Suppressor macrophage treated with lipopolysaccharide for 1 hour (primary cell): ENCODE results near the gene ZNF423.

Experiments
- DNase-seq, 3 donors: peaks; one replicate each; pipeline ENCODE4 v3.0.0-alpha.2; 2020 to 2022

ZNF423 gene

DNA sequence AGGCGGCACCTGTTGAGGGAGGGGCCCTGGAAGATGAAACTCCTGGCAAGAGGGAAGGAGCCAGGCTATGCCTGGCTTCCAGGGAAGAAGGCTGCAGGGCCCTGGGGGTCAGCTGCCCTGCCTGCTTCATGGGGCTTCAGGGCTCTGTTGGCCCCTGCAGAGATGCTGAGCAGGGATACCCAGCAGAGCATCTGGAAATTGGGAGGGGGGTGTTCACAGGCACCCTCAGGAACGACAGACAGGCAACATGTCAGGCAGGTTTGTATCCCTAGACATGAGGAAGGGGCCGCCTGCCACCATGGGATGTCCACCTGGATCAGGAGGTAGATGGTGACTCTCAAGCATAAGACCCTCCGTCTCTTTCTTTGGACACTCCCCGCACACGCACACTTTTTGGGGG is 13.8 kb upstream of the ZNF423 start:
- no peak for DNase-seq

DNA sequence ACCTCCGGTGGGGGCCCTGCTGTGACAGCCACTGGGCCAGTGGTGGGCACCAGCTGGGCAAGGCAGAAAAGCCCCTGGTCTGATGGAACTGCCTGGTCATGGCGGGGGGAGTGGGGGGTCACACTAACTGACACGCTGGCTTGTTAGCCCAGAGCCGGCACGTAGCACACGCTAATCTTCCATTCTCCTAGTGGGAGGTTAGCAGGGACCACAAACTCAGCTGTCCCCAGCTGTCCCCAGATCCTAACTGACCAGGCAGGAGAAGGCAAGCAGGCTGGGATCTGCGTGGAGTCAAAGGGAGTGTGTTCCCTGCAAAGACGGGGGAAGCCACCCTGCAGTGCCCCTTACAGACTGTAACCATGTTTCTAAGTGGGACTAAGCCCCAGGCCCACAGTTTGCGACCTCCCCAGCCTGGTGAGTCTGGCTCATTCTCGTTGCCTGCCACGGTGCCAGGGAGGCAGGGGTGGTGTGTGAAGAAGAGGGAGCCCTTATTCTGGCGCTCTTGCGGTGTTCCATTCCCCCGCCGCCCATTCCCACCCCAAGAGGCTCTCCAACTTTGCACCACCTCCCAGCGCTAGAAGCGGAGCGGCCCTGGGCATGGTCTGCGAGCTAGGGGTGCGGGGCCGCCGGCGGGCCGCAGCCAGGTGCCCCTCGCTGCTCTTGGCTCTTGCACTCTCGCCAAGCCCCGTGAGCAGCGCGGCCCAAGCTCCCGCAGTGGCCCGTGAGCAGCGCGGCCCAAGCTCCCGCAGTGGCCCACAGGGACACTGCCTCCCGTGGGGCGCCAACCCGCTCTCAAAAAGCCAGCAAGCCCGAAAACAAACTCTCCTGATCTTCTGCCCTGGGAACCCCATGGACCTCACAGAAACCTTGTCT is 12.1 kb upstream of the ZNF423 start:
- DNase-seq = no peak

- no peak for DNase-seq
These were observed 11.3 kb upstream of the ZNF423 start for GRCh38 chr16:49867234-49867633.

GRCh38 chr16:49866595-49867071 is 10.7 kb upstream of the ZNF423 start:
- no peak for DNase-seq

- DNase-seq = no peak
These were observed 6.8 kb upstream of the ZNF423 start for GRCh38 chr16:49862694-49863093.

- no peak for DNase-seq
These were observed 5.4 kb upstream of the ZNF423 start for GRCh38 chr16:49861299-49861698.

GRCh38 chr16:49860593-49860992 is 4.7 kb upstream of the ZNF423 start:
- no peak for DNase-seq

- DNase-seq = peak; percentile 58 to 84 (median 58)
These were observed 3.4 kb upstream of the ZNF423 start for GRCh38 chr16:49859125-49859811.

- DNase-seq = peak in 2 of 3 donors; percentile 18 to 51
These were observed 2.5 kb upstream of the ZNF423 start for GRCh38 chr16:49858200-49859124.

- peak; percentile 68 to 85 (median 73) for DNase-seq
These were observed 1.7 kb upstream of the ZNF423 start for GRCh38 chr16:49857423-49858181.

DNA sequence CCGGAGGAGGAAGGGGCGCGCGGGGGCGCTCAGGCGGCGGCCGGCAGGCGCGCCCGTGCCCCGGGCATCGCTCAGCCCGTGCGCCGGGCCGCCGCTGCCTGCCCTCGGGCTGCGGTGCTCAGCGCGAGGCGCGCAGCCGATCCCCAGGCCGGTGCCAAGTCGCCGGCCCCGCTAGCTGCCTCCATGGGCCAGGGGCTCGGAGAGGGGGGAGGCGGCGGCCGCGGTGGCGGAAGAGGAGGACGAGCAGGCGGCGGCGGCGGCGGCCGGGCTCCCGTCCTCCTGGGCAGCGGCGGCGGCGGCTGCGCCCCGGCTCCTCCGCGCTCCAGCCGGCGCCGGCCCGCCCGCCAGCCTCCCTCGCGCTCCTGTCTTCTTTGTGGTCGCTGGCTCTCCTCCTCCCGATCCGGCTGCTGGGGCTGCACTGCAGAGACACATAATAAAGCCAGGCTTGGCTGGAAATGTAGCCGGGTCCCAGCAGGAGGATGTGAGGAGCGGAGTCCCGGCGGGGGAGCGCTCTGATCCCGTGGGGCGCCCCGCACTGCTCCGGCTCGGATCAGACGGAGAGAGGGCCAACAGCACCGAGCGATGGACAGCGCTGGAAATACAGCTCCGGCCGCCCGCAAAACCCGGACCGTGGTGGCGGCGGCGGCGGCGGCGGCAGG is 889 bp upstream of the ZNF423 start:
- peak; percentile 46 to 75 (median 62) for DNase-seq

DNA sequence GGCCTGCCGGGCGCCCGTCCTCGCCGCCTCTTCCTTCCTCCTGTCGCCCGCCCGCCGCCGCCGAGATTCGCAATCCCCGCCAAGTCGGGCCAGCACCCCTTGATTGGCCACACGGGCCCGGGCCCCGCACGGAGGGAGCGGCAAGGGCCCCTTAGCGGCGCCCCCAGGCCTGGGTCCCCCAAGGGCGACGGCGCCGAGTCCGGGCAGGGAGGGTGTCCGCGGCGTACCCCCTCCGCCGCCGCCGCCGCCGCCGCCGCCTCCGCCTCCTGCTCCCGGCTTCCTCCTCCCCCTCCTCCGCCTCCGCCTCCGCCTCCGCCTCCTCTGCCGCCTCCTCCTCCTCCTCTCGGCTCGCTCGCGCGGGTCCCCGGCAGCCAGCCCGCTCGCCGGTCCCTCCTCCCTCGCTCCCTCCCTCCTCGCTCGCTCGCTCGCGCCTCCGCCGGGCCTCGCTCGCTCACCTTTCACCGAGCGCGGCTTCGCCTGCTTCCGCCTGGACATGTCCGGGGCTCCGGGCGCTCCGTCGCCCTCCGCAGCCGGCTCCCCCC is 561 bp downstream of the ZNF423 start:
- DNase-seq = peak; percentile 35 to 69 (median 45)

- DNase-seq = no peak
These were observed 1.1 kb downstream of the ZNF423 start for GRCh38 chr16:49854796-49855203.

- DNase-seq = no peak
These were observed 1.6 kb downstream of the ZNF423 start for GRCh38 chr16:49854188-49854795.

- no peak for DNase-seq
These were observed 3.6 kb downstream of the ZNF423 start for GRCh38 chr16:49852279-49852678.

- DNase-seq = no peak
These were observed 4.5 kb downstream of the ZNF423 start for GRCh38 chr16:49851468-49851787.

GRCh38 chr16:49850558-49851467 is 5.1 kb downstream of the ZNF423 start:
- no peak for DNase-seq

DNA sequence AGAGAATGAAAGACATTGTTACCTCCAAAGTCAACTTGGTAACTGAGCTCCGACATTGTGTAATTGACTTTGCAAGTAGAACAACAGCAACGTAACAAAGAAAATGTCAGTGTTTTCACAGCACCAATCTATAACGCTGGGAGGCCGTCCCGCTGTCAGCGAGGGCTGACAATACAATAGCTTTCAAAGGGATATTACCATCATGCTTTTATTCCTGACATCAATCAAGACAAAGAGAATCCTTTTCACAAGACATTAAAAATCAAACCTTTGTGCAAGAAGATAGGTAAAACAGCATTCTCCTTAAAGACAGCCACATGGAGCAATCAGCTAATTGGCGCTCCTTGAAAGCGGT is 6.2 kb downstream of the ZNF423 start:
- DNase-seq = no peak

GRCh38 chr16:49849037-49849753 is 6.7 kb downstream of the ZNF423 start:
- DNase-seq = no peak
